HG03575 (cell line): ENCODE data around the gene RAB4A.
"Not testable (repeated sequence)": the region's sequence is repeated elsewhere in the genome, so short reads cannot be mapped to it uniquely, and the experiment has no call there.

Experiments used
- ATAC-seq: cut with Tn5 transposase; IDR thresholded peaks from one replicate; pipeline ENCODE4 v1.9.1; 2021; ENCODE audit not compliant: unreplicated experiment, insufficient number of reproducible peaks, low FRiP score; ENCODE audit errors: extremely low read depth

The RAB4A gene

GRCh38 chr1:229287267-229287666, 16.4 kb downstream of the RAB4A start:
- no peak for ATAC-seq

- ATAC-seq: no peak
Measured at GRCh38 chr1:229288516-229288915, 17.6 kb downstream of the RAB4A start.

- not testable (repeated sequence) for ATAC-seq
Measured at GRCh38 chr1:229291686-229292085, 20.8 kb downstream of the RAB4A start.

- ATAC-seq: no peak
Measured at GRCh38 chr1:229293528-229294204, 22.8 kb downstream of the RAB4A start.

GRCh38 chr1:229295745-229296144, 24.8 kb downstream of the RAB4A start:
- ATAC-seq: no peak

- ATAC-seq: no peak
Measured at GRCh38 chr1:229296541-229296941, 25.6 kb downstream of the RAB4A start.

GRCh38 chr1:229297746-229298145, 26.8 kb downstream of the RAB4A start:
- no peak for ATAC-seq

- no peak for ATAC-seq
Measured at GRCh38 chr1:229298420-229298819, 27.5 kb downstream of the RAB4A start.

- no peak for ATAC-seq
Measured at GRCh38 chr1:229298887-229299503, 28.1 kb downstream of the RAB4A start.

GRCh38 chr1:229300099-229300757, 29.3 kb downstream of the RAB4A start:
- no peak for ATAC-seq

GRCh38 chr1:229302740-229303139, 31.8 kb downstream of the RAB4A start:
- no peak for ATAC-seq

GRCh38 chr1:229303855-229304254, 32.9 kb downstream of the RAB4A start:
- ATAC-seq: no peak

- ATAC-seq: no peak
Measured at GRCh38 chr1:229305392-229305791, 34.5 kb downstream of the RAB4A start.

- ATAC-seq: no peak
Measured at GRCh38 chr1:229309074-229309473, 38.2 kb downstream of the RAB4A start.

- no peak for ATAC-seq
Measured at GRCh38 chr1:229309684-229310083, 38.8 kb downstream of the RAB4A start.

GRCh38 chr1:229310833-229311232, 39.9 kb downstream of the RAB4A start:
- ATAC-seq: no peak

GRCh38 chr1:229316166-229316565, 45.3 kb downstream of the RAB4A start:
- ATAC-seq: no peak

- ATAC-seq: no peak
Measured at GRCh38 chr1:229318056-229318455, 47.1 kb downstream of the RAB4A start.

GRCh38 chr1:229319487-229319886, 48.6 kb downstream of the RAB4A start:
- no peak for ATAC-seq

- ATAC-seq: no peak
Measured at GRCh38 chr1:229323201-229323600, 52.3 kb downstream of the RAB4A start.
